KBM-7 (cell line): ENCODE data around the gene TRDMT1.

ENCODE experiments used
- DNase-seq: peaks from one replicate; pipeline ENCODE4 v3.0.0-alpha.2; 2015
- in situ Hi-C: fragments of 300-500 bp; cut with MboI; formaldehyde crosslinking; loops from 2 replicates; pipeline ENCODE4 v1.14.3; 2020; ENCODE audit warnings: low sequenced_read_pairs, low pct_unique_long_range_greater_than_20kb, mixed read lengths

The TRDMT1 gene, protein sequence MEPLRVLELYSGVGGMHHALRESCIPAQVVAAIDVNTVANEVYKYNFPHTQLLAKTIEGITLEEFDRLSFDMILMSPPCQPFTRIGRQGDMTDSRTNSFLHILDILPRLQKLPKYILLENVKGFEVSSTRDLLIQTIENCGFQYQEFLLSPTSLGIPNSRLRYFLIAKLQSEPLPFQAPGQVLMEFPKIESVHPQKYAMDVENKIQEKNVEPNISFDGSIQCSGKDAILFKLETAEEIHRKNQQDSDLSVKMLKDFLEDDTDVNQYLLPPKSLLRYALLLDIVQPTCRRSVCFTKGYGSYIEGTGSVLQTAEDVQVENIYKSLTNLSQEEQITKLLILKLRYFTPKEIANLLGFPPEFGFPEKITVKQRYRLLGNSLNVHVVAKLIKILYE

DNA sequence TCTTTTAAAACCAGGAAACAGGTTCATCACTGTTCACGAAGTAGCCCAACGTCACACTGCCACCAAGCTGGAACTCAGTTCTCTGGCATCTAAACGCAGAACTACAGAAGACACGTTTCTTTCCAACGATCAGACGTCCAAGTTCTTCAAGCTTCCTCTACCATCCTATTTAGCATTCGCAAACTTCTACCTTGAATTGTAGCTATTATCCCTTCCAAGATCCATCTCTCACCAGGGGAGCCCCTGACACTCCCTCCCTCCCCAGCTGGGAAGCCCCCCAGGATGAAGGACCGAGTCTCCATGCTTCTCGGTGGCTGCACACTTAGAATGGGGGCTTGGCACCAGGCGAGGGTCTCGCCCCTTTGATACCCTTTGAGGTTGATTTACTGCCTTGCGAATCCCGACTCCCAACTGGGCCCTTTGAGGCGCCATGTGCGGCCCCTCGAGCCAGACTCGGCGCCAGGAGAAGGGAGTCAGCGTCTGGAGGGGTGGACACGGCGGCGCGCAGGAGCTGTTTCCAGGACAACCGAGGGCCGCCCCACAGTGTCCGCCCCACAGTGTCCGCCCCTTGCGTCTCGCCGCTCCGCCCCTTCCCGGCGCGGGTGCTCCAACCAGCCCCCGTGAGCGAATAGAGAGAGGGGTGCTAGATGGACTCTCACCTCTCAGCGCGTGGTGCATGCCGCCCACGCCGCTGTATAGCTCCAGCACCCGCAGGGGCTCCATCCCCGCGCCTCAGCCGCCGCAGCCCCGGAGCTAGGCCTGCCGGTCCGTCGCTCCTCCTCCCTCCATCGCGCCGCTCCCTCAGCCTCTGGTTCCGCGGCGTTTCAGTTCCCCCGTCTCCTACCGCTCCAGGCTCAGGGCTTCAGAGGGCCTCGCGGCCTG is at the start of gene TRDMT1:
TRDMT1 (minus strand) TSS at position 761 of the 882 bp plus-strand sequence; CDS start at position 723, 38 bp downstream.
- DNase-seq = peak; percentile 91
- in situ Hi-C loops = no loop called here

GRCh38 chr10:17250736-17251135 is 49.3 kb upstream of the TRDMT1 start:
- DNase-seq = no peak
- in situ Hi-C loops = loop anchor here (25.0 kb wide), 2 partner anchors 413 to 1363 kb away; no protein-coding TSS in a partner anchor

DNA sequence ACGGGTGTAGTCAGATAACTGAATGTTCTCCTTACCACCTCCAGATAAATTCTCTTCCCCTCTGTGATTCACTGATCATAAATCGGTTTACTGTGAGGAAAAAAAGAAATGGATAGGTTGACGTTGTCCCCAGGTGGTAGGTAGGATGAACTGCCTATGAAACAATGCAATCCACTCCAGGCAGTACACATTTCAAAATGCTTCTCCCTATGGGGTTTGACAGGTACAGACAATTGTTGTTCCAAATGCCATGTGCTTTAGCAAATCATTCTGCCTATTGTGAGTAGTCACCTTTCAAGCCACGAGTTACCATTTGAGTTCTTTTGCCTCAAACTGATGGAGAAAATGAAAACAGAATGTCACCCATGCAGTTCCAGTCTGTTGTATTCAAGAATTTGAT is 48.3 kb upstream of the TRDMT1 start:
- DNase-seq = peak; percentile 19
- in situ Hi-C loops = loop anchor here (25.0 kb wide), 3 partner anchors 363 to 1363 kb away; no protein-coding TSS in a partner anchor

DNA sequence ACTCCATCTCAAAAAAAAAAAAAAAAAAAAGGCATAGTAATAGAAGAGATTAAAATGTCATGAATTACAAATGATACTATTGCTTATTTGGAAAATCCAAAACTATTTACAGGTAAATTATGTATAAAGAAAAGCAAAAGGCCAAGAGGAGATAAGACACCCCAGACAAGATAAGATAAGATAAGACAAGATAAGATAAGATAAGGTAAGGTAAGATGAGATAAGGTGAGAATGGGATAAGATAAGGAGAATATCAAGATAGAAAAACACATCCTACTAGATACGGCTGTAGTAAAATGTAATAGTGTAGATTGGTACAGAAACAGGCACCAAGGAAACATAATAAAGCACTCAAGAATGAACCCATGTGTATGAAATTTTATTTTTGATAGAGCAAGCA is 47.5 kb upstream of the TRDMT1 start:
- in situ Hi-C loops = loop anchor here (25.0 kb wide), 1 partner anchor 362 kb away; no protein-coding TSS in a partner anchor
- no peak for DNase-seq

GRCh38 chr10:17247210-17247609 is 45.7 kb upstream of the TRDMT1 start:
- in situ Hi-C loops = loop anchor here (25.0 kb wide), 1 partner anchor 360 kb away; no protein-coding TSS in a partner anchor
- DNase-seq = peak; percentile 69

DNA sequence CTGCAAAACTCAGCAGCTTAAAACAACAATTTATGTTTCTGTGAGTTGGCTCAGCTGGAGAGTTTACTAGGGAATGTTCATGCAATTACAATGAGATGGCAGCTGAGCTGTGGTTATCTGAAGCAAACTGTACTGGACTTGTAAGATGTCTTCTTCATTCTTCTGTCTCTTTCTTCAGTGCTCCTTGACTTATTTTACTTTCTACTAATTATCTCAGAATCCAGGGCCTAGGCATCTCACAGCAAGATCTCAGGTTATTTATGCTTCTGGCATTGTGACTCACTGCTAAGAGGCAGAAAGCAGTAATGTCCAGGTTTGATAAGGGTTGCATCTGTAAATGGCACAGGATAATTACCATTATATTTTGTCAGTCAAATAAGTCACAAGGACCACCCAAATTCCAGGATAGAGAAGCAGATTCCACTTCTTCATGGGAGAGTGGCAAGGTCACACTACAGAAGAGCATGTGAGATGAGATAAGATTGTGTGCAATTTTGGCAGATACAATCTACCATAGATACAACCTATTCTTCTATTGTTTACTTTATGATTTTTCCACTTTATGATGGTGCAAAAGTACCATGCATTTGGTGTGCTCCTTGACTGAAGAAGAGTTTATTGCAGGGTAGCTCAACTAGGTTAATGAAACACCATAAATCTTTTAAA is 43.4 kb upstream of the TRDMT1 start:
- no peak for DNase-seq
- in situ Hi-C loops = loop anchor here (25.0 kb wide), 1 partner anchor 358 kb away; no protein-coding TSS in a partner anchor

DNA sequence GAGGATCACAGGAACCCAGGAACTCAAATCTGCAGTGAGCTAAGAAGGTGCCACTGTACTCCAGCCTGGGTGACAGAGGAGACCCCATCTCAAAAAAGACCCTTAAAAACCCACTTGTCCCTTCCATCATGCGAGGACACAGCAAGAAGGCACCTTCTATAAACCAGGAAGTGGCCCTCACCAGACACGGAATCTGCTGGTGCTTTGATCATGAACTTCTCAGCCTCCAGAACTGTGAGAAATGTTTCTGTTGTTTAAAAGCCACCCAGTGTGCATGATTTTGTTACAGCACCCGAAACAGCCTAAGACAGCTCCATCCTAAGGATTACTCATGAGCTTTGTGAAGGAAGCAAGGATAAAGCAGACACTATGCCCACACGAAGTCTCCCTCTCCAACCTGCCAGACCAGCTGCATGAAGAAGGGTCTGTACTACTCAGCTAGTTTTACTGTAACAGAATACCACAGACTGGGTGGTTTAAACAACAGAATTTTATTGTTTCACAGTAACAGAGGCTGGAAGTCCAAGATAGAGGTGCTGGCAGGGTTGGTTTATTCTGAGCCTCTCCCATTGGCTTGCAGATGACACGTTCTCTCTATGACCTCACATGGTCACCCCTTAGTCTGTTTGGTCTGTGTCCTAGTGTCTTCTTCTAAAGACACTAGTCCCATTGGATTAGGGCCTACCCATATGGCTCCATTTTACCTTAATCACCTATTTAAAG is 40.3 kb upstream of the TRDMT1 start:
- no peak for DNase-seq
- in situ Hi-C loops = loop anchor here (25.0 kb wide), 1 partner anchor 354 kb away; no protein-coding TSS in a partner anchor

DNA sequence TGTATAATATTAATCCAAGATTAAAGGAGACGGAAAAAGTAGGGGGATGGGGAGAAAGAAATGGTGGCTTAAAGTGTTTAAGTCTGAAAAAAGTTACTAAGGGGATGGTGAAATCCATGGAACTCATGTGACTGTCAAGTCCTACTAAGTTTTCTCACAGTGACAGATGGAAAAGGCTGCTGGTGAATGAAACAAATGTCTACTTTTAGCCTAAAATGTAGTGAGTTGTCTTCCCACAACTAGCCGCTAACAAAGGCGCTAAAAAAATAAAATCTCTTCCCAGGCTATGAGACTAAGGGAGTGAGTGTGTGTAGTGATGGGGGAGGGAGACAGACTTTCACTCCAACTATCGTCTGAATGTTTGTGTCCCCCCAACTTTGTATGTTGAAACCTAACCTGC is 39.1 kb upstream of the TRDMT1 start:
- no peak for DNase-seq
- in situ Hi-C loops = loop anchor here (25.0 kb wide), 1 partner anchor 353 kb away; no protein-coding TSS in a partner anchor

DNA sequence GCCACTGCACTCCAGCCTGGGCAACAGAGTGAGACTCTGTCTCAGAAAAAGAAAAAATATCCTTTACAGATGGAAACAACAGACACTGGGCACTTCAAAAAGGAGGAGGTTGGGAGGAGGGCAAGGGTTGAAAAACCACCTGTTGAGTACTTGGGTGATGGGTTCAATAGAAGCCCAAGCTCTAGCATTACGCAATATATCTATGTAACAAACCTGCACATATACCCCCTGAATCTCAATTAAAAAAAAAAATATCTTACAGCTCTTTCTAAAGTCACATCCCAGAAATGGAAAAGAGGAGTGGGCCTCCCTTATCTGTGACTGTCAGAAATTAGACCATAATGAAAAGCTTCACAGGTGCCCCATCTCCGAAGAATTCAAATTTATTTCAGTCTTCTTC is 38.6 kb upstream of the TRDMT1 start:
- in situ Hi-C loops = loop anchor here (25.0 kb wide), 1 partner anchor 353 kb away; no protein-coding TSS in a partner anchor
- no peak for DNase-seq

- DNase-seq = no peak
- in situ Hi-C loops = loop anchor here (25.0 kb wide), 1 partner anchor 352 kb away; no protein-coding TSS in a partner anchor
These were observed 38.0 kb upstream of the TRDMT1 start for GRCh38 chr10:17239345-17240085.

GRCh38 chr10:17238445-17239291 is 37.2 kb upstream of the TRDMT1 start:
- no peak for DNase-seq
- in situ Hi-C loops = loop anchor here (25.0 kb wide), 1 partner anchor 351 kb away; no protein-coding TSS in a partner anchor

DNA sequence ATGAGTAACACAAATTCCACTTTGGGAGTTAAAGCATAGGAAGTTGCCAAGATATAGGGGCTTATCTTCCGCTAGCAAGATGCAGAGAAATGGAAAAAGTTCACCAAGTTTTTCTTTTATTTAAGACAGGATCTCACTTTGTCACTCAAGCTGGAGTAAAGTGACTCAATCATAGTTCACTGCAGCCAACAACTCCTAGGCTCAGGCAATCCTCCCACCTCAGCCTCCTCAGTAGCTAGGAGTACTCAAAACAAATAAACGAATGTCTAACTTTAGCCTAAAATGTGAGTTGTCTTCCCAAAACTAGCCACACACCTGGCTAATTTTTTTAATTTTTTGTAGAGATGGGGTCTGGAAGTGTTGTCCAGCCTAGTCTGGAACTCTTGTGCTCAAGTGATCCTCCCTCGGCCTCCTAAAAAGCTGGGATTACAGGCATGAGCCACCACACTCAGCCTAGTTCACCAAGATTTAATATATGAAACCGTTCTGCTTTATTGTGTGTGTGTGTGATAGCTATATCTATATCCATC is 36.5 kb upstream of the TRDMT1 start:
- in situ Hi-C loops = loop anchor here (25.0 kb wide), 1 partner anchor 351 kb away; no protein-coding TSS in a partner anchor

GRCh38 chr10:17237149-17237527 is 35.7 kb upstream of the TRDMT1 start:
- DNase-seq = no peak

More for the DNA sequence above, 36.5 kb upstream of the TRDMT1 start:
- no peak for DNase-seq

DNA sequence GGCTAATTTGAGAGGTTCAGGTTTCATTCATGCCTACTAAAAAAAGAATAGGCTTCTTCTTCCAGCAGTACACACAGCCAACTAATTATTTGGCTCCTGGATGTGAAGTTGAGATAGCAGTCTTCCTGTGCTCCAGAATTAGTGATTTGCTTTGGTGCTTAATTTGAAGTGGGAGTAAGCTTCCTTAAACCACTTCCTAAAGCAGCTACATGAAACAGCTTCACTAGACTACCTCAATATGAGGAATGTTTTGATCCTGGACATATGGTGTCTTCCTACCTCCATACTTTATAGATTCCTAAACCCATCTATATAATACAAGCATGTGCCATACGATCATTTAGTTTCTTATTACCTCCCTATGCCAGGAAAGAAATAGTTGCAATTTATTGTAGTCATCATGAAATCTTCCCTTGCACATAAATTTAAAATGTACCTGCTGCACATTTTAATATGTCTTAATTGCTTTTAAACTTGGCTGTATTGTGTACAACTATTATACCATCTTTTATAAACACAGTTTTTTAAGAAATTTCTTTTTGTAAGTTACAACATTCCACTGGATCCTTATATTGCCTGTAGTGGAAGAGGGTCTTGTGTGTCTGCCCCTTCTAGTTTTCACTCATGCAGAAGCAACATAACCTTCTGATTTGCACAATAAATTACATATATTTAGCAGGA is 35.1 kb upstream of the TRDMT1 start:
- DNase-seq = no peak
- in situ Hi-C loops = loop anchor here (25.0 kb wide), 1 partner anchor 349 kb away; no protein-coding TSS in a partner anchor

More at GRCh38 chr10:17237149-17237527, 35.7 kb upstream of the TRDMT1 start:
- in situ Hi-C loops = loop anchor here (25.0 kb wide), 1 partner anchor 350 kb away; no protein-coding TSS in a partner anchor

DNA sequence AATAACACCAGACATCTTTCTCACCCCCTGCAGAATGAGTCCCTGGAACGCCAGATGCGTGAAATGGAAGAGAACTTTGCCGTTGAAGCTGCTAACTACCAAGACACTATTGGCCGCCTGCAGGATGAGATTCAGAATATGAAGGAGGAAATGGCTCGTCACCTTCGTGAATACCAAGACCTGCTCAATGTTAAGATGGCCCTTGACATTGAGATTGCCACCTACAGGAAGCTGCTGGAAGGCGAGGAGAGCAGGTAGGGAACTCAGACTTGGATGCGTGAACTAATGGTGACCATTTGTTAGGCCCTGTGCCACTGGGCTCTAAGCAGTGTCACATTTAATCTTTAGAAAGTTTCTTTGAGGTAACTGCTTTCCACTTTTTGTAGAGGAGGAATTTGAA is 33.7 kb upstream of the TRDMT1 start:
- in situ Hi-C loops = loop anchor here (25.0 kb wide), 1 partner anchor 348 kb away; no protein-coding TSS in a partner anchor
- no peak for DNase-seq
